Parathyroid adenoma (tissue), 2 donors: ENCODE measurements around the gene GRB14.

ENCODE experiments used
- H2AFZ ChIP-seq: fragments of 300-600 bp; sonication (generic); one replicate; pipeline ENCODE4 v1.7.0; 2017; ENCODE audit warnings: antibody characterized with exemption, mild to moderate bottlenecking
- H3K27ac ChIP-seq: fragments of 300-600 bp; sonication (generic); one replicate; pipeline ENCODE4 v1.7.0; 2017
- H3K27me3 ChIP-seq: fragments of 300-600 bp; sonication (generic); one replicate; pipeline ENCODE4 v1.7.0; 2017; ENCODE audit warnings: low read length; ENCODE audit not compliant: control insufficient read depth, insufficient read depth
- H3K36me3 ChIP-seq: fragments of 300-600 bp; sonication (generic); one replicate; pipeline ENCODE4 v1.7.0; 2017; ENCODE audit warnings: low read length; ENCODE audit not compliant: control insufficient read depth, insufficient read depth
- H3K4me1 ChIP-seq: fragments of 300-600 bp; sonication (generic); one replicate; pipeline ENCODE4 v1.7.0; 2017; ENCODE audit warnings: control low read depth
- H3K4me2 ChIP-seq: fragments of 300-600 bp; sonication (generic); one replicate; pipeline ENCODE4 v1.7.0; 2017; ENCODE audit warnings: low read length
- H3K4me3 ChIP-seq: fragments of 300-600 bp; sonication (generic); one replicate; pipeline ENCODE4 v1.7.0; 2017; ENCODE audit warnings: low read depth, low read length
- H3K79me2 ChIP-seq: fragments of 300-600 bp; sonication (generic); one replicate; pipeline ENCODE4 v1.7.0; 2017; ENCODE audit warnings: control low read depth
- H3K9ac ChIP-seq: fragments of 300-600 bp; sonication (generic); one replicate; pipeline ENCODE4 v1.7.0; 2017; ENCODE audit warnings: mild to moderate bottlenecking
- H3K9me3 ChIP-seq: fragments of 300-600 bp; sonication (generic); one replicate; pipeline ENCODE4 v1.7.0; 2017; ENCODE audit warnings: low read length; ENCODE audit not compliant: control insufficient read depth
- TF ChIP-seq, protein P1 (sequence below): fragments of 300-600 bp; sonication (generic); IDR thresholded peaks from one replicate; pipeline ENCODE4 v1.7.0; 2017; ENCODE audit warnings: antibody characterized with exemption, mild to moderate bottlenecking
- donor health status: primary hyperparathyroidism.

GRB14 gene

DNA sequence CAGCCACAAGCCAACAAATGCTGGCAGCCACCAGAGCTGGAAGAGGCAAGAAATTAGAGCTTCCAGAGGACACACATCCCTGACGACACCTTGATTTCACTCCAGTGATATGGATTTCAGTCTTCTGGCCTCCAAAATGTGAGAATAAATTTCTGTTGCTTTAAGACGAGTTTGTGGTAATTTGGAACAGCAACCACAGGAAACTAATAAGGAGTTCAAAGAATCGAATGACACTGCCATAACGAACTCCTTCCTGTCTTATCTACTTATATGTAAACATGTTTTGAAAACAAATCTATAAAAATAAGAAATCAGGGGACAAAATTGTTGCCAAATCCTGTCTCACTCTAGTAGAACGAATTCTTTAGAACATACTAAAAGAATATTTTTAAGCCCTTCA, 75.8 kb downstream of the GRB14 start:
- H3K79me2 ChIP-seq, result no peaks in the 10 kb centered on the region
- no peak overlapping the region for H3K4me3 ChIP-seq
- H3K9me3 ChIP-seq, result no peaks in the 10 kb centered on the region
- no peak overlapping the region for H3K4me2 ChIP-seq
- H3K4me1 ChIP-seq, result no peaks in the 10 kb centered on the region
- H3K27me3 ChIP-seq, result no peaks in the 10 kb centered on the region
- H3K27ac ChIP-seq, result no peak overlapping the region
- H3K9ac ChIP-seq, result no peak overlapping the region
- H2AFZ ChIP-seq, result no peak overlapping the region
- H3K36me3 ChIP-seq, result no peaks in the 10 kb centered on the region
- TF ChIP-seq, protein P1, sequence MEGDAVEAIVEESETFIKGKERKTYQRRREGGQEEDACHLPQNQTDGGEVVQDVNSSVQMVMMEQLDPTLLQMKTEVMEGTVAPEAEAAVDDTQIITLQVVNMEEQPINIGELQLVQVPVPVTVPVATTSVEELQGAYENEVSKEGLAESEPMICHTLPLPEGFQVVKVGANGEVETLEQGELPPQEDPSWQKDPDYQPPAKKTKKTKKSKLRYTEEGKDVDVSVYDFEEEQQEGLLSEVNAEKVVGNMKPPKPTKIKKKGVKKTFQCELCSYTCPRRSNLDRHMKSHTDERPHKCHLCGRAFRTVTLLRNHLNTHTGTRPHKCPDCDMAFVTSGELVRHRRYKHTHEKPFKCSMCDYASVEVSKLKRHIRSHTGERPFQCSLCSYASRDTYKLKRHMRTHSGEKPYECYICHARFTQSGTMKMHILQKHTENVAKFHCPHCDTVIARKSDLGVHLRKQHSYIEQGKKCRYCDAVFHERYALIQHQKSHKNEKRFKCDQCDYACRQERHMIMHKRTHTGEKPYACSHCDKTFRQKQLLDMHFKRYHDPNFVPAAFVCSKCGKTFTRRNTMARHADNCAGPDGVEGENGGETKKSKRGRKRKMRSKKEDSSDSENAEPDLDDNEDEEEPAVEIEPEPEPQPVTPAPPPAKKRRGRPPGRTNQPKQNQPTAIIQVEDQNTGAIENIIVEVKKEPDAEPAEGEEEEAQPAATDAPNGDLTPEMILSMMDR, result no peak

DNA sequence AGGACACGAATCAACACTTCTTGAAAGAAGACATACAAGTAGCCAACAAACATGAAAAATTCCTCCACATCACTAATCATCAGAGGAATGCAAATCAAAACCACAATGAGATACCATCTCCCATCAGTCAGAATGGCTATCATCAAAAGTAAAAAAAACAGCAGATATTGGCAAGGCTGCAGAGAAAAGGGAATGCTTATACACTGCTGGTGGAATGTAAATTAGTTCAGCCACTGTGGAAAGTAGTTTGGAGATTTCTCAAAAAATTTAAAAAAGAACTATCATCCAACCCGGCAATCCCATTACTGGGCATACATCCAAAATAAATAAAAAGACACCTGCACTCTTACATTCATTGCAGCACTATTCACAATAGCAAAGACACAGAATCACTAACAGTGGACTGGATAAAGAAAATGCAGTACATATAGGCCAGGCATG, 78.7 kb downstream of the GRB14 start:
- Histone ChIP-seq H3K36me3 (no peaks in the 10 kb centered on the region), H3K9ac (no peak overlapping the region), H3K4me2 (no peak overlapping the region), H3K4me3 (no peak overlapping the region), H3K27me3 (no peaks in the 10 kb centered on the region), H3K27ac (no peak overlapping the region), H3K9me3 (no peaks in the 10 kb centered on the region), H3K4me1 (no peaks in the 10 kb centered on the region), H2AFZ (no peak overlapping the region), H3K79me2 (no peaks in the 10 kb centered on the region)
- TF ChIP-seq, protein P1, result no peak

DNA sequence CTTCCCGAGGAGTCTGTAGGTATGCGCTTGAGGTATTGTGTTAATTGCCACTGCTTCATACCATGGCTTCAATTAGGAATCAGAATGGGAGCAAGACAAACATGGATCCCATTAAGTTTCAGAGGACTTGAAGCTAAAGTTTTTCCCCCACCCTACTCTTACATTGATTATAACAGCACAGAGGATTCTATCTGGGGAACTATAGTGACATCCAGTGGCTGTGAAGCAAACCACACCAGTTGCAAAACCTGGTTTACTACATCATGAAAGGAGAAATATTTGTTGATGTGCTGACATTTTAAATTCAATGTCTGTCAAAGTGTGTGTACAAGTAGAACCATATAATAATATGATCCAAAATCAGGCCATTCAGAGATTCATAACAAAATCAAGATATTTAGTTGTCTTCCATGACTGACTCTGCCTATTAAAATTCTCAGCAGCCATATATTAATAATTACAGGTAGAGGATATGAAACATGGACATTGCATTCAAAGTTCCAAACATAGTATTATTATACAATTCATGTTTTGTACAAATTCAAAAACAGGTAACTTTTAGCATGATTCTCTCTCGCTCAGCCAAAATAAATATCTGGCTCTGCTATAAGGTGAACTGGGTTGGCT, 82.9 kb downstream of the GRB14 start:
- Histone ChIP-seq H3K27ac (no peak overlapping the region), H3K9ac (no peak overlapping the region), H3K36me3 (no peaks in the 10 kb centered on the region), H3K4me2 (no peak overlapping the region), H2AFZ (no peak overlapping the region), H3K27me3 (no peaks in the 10 kb centered on the region), H3K4me1 (no peaks in the 10 kb centered on the region), H3K4me3 (no peak overlapping the region), H3K9me3 (no peaks in the 10 kb centered on the region), H3K79me2 (no peaks in the 10 kb centered on the region)
- TF ChIP-seq, protein P1, result peak; percentile 42

DNA sequence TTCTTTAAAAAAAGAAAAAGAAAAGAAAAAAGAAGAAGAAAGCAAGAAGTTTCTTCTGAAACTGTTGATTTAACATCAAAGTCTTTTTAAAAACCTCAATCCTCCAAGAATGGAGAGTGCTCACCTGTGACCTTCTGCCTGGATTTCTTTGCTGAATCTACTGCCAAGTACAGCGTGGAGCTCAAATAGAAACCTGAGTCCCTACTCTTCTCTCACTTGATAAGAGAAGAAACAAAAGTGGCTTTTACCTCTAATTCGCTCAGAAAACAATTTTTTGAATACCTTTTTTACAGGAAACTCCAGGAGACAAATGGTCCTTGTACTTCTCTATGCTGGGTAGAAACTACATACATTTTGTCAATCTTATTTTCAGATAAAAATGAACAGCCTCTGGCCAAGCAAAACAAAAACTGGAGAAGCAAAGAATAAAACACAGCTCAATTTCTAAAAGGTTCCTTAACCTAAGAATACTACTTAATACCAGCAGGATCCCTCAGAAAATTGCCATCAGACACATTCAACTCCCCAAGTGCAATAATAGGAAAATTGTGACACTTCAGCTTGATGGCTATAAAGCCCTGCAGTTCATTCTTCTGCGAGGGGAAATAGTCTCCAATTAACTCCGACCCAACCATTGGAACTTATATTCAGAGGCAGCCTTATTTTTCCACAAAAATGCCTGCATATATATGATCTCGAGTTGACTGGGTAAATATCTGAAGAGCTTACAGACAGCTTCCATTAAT, 85.8 kb downstream of the GRB14 start:
- Histone ChIP-seq H3K27ac (no peak overlapping the region), H3K9ac (no peak overlapping the region), H2AFZ (peak overlapping the region; percentile 56), H3K4me1 (no peaks in the 10 kb centered on the region), H3K9me3 (no peaks in the 10 kb centered on the region), H3K79me2 (no peaks in the 10 kb centered on the region), H3K4me3 (no peak overlapping the region), H3K27me3 (no peaks in the 10 kb centered on the region), H3K4me2 (no peak overlapping the region), H3K36me3 (no peaks in the 10 kb centered on the region)
- TF ChIP-seq, protein P1, result no peak
